ENCODE data around the gene DVL1. TPM values are rescaled to one million over a fixed set of nuclear protein-coding genes. Genes with fewer than 3 reads are reported as not detected.

The DVL1 gene
- 10 to 100 TPM; 64.4 to 87.4 (median 66.3) TPM for total RNA-seq
- 70.0 TPM for polyA plus RNA-seq
- long read RNA-seq, donor 1, transcript DVL1-201 (15 exons, 3,239 nt) = minor isoform, 14 of 225 reads
- long read RNA-seq, donor 1, transcript DVL1-202 (15 exons, 2,926 nt) = major isoform, 126 of 225 reads
- long read RNA-seq, donor 1, partial matches to known transcripts = 30 of 225 reads
- long read RNA-seq, donor 1, other reads (novel, unspliced or antisense) = 55 of 225 reads
- long read RNA-seq, donor 2, transcript DVL1-202 (15 exons, 2,926 nt) = major isoform, 126 of 190 reads
- long read RNA-seq, donor 2, transcript DVL1-201 (15 exons, 3,239 nt) = minor isoform, 17 of 190 reads
- long read RNA-seq, donor 2, partial matches to known transcripts = 23 of 190 reads
- long read RNA-seq, donor 2, other reads (novel, unspliced or antisense) = 24 of 190 reads
- long read RNA-seq, donor 3, transcript DVL1-202 (15 exons, 2,926 nt) = major isoform, 5 of 33 reads
- long read RNA-seq, donor 3, partial matches to known transcripts = 9 of 33 reads
- long read RNA-seq, donor 3, other reads (novel, unspliced or antisense) = 17 of 33 reads
- long read RNA-seq, donor 4, transcript DVL1-202 (15 exons, 2,926 nt) = major isoform, 93 of 145 reads
- long read RNA-seq, donor 4, transcript DVL1-201 (15 exons, 3,239 nt) = minor isoform, 9 of 145 reads
- long read RNA-seq, donor 4, partial matches to known transcripts = 18 of 145 reads
- long read RNA-seq, donor 4, other reads (novel, unspliced or antisense) = 25 of 145 reads

DNA sequence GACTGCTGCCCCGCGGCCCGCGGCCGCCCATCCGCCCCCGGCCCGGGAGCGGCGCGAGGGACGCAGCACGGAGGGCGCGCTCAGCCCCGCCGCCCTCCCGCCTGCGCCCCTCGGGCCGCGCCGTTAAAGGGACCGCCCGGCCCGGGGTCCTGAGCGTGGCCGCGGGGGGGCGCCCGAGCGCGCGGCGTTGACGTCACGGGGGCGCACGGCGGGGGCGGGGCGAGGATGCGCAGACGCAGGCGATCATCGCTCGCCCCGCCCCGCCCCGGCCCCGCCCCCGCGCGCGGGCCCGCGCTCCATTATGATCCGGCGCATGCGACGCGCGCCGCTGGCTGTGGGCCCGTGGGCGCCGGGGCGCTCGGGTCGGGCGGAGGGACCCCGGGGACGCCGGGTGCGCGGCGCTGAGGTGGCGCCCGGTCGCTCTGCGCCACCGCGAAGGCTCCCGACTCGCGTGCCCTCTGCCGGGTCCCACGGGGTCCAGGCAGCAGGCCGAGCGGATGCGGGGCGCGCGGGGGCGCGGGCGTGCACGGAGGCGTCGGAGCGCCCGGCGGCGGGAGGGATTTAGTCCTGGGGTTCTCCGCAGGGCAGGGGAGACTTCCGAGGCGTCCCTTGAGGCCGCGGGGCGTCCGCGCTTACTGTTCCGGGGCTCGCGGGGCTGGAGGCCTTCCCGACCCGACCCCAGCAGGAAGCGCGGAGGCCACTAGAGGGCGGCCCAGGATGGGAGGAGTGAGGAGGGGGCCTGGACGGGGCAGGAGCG lies at the start of gene DVL1:
TSS of gene DVL1 (minus strand) at position 163 of the 757 bp plus-strand sequence. CDS start 353 bp downstream, outside the sequence.
- DNase-seq (peak; percentile 75 to 91 (median 88)), ATAC-seq (peak; percentile 18 to 21)
- peak within 1 kb of the TSS; percentile 88 for H3K4me3 ChIP-seq (ENCODE audit: low read length)
- no peaks in the 10 kb centered on the region for H3K9me3 ChIP-seq (ENCODE audit: control insufficient read depth, low read length)
- H3K27me3 ChIP-seq (ENCODE audit: control insufficient read depth, insufficient read depth) = no peaks in the 10 kb centered on the region
- intact Hi-C loops (cut with DNase I) = no loop called here
- no peaks in the 10 kb centered on the region for H3K4me1 ChIP-seq (ENCODE audit: control insufficient read depth, insufficient read depth, low read length)
- 1% methylated on average over 122 of the region's 122 CpGs for WGBS
- peak within 1 kb of the TSS; percentile 51 for H3K27ac ChIP-seq (ENCODE audit: low read length)

GRCh38 chr1:1398677-1399186 lies 49.5 kb upstream of the DVL1 start:
- H3K4me1 ChIP-seq (ENCODE audit: control insufficient read depth, insufficient read depth, low read length) = peaks cover 7% of the 10 kb centered on the region
- intact Hi-C loops (cut with DNase I) = no loop called here
- H3K9me3 ChIP-seq (ENCODE audit: control insufficient read depth, low read length) = no peaks in the 10 kb centered on the region
- H3K27me3 ChIP-seq (ENCODE audit: control insufficient read depth, insufficient read depth) = no peaks in the 10 kb centered on the region
- 1% methylated on average over 54 of the region's 54 CpGs for WGBS
- peak in 1 of 2 donors; percentile 1 for ATAC-seq
- H3K27ac ChIP-seq (ENCODE audit: low read length) = peak overlapping the region; percentile 82
- DNase-seq = peak in 1 of 3 donors; percentile 71
- peak overlapping the region; percentile 92 for H3K4me3 ChIP-seq (ENCODE audit: low read length)

GRCh38 chr1:1397839-1398523 lies 48.8 kb upstream of the DVL1 start:
- no peak overlapping the region for H3K27ac ChIP-seq (ENCODE audit: low read length)
- 46% methylated on average over 19 of the region's 19 CpGs for WGBS
- ATAC-seq (no peak), DNase-seq (peak; percentile 29 to 53 (median 45))
- intact Hi-C loops (cut with DNase I) = no loop called here
- peaks cover 7% of the 10 kb centered on the region for H3K4me1 ChIP-seq (ENCODE audit: control insufficient read depth, insufficient read depth, low read length)
- peak overlapping the region; percentile 92 for H3K4me3 ChIP-seq (ENCODE audit: low read length)
- H3K27me3 ChIP-seq (ENCODE audit: control insufficient read depth, insufficient read depth) = no peaks in the 10 kb centered on the region
- no peaks in the 10 kb centered on the region for H3K9me3 ChIP-seq (ENCODE audit: control insufficient read depth, low read length)

DNA sequence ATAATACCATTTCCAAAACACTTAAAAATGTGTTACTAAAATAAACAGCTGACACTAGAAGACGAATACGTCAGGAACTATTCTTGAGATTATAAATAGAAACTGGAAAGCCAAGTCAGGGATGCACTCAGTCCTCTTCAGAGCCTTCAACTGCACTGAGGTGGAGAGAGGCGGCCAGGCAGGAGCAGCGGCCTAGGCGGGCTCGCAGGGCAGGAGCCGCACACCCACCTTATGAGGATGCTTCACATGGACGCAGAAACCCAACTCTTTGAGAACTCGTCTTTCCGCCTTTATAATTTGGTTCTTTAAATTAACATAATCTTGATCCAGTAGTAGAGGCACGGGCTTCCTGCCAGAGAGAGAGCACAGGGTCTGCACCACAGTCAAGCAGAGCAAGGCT lies 45.9 kb upstream of the DVL1 start:
- H3K27me3 ChIP-seq (ENCODE audit: control insufficient read depth, insufficient read depth) = no peaks in the 10 kb centered on the region
- intact Hi-C loops (cut with DNase I) = no loop called here
- no peak overlapping the region for H3K4me3 ChIP-seq (ENCODE audit: low read length)
- peaks cover 7% of the 10 kb centered on the region for H3K4me1 ChIP-seq (ENCODE audit: control insufficient read depth, insufficient read depth, low read length)
- ATAC-seq (no peak), DNase-seq (peak in 2 of 3 donors; percentile 30 to 37)
- no peaks in the 10 kb centered on the region for H3K9me3 ChIP-seq (ENCODE audit: control insufficient read depth, low read length)
- WGBS = 81% methylated on average over 11 of the region's 11 CpGs
- no peak overlapping the region for H3K27ac ChIP-seq (ENCODE audit: low read length)

DNA sequence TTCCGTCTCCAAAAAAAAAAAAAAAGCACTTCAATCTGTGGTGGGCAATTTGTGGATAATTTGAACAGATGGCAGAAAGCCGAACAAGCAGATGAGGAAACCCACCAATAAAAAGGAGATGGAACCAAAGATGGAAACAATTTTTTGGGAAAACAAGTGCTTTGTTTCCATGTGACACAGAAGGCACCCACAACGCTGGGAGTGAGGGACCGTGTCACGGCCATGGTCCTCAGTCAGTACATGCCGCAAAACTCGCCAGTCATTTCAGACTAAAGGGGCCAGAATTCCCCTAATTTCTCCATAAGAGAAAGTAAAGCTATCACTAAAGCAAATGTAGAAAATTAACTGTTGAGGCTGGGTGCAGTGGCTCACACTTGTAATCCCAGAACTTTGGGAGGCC lies 44.9 kb upstream of the DVL1 start:
- ATAC-seq (no peak), DNase-seq (peak in 2 of 3 donors; percentile 9 to 11)
- no peaks in the 10 kb centered on the region for H3K9me3 ChIP-seq (ENCODE audit: control insufficient read depth, low read length)
- H3K4me3 ChIP-seq (ENCODE audit: low read length) = no peak overlapping the region
- peaks cover 7% of the 10 kb centered on the region for H3K4me1 ChIP-seq (ENCODE audit: control insufficient read depth, insufficient read depth, low read length)
- no peak overlapping the region for H3K27ac ChIP-seq (ENCODE audit: low read length)
- no peaks in the 10 kb centered on the region for H3K27me3 ChIP-seq (ENCODE audit: control insufficient read depth, insufficient read depth)
- intact Hi-C loops (cut with DNase I) = no loop called here
- WGBS = 95% methylated on average over 7 of the region's 7 CpGs

GRCh38 chr1:1393428-1393827 lies 44.2 kb upstream of the DVL1 start:
- H3K9me3 ChIP-seq (ENCODE audit: control insufficient read depth, low read length) = no peaks in the 10 kb centered on the region
- intact Hi-C loops (cut with DNase I) = no loop called here
- H3K27ac ChIP-seq (ENCODE audit: low read length) = no peak overlapping the region
- H3K4me1 ChIP-seq (ENCODE audit: control insufficient read depth, insufficient read depth, low read length) = peaks cover 7% of the 10 kb centered on the region
- WGBS = 94% methylated on average over 11 of the region's 11 CpGs
- H3K4me3 ChIP-seq (ENCODE audit: low read length) = no peak overlapping the region
- no peak for ATAC-seq
- H3K27me3 ChIP-seq (ENCODE audit: control insufficient read depth, insufficient read depth) = no peaks in the 10 kb centered on the region
- peak in 2 of 3 donors; percentile 28 to 31 for DNase-seq

- no peak overlapping the region for H3K4me3 ChIP-seq (ENCODE audit: low read length)
- ATAC-seq (no peak), DNase-seq (peak in 2 of 3 donors; percentile 3 to 27)
- 86% methylated on average over 4 of the region's 4 CpGs for WGBS
- peaks cover 5% of the 10 kb centered on the region for H3K4me1 ChIP-seq (ENCODE audit: control insufficient read depth, insufficient read depth, low read length)
- no peak overlapping the region for H3K27ac ChIP-seq (ENCODE audit: low read length)
- H3K9me3 ChIP-seq (ENCODE audit: control insufficient read depth, low read length) = no peaks in the 10 kb centered on the region
- intact Hi-C loops (cut with DNase I) = no loop called here
- no peaks in the 10 kb centered on the region for H3K27me3 ChIP-seq (ENCODE audit: control insufficient read depth, insufficient read depth)
These were observed 43.8 kb upstream of the DVL1 start for GRCh38 chr1:1393014-1393413.

- Histone ChIP-seq H3K27ac (ENCODE audit: low read length) (no peak overlapping the region), H3K4me1 (ENCODE audit: control insufficient read depth, insufficient read depth, low read length) (no peaks in the 10 kb centered on the region), H3K4me3 (ENCODE audit: low read length) (no peak overlapping the region), H3K27me3 (ENCODE audit: control insufficient read depth, insufficient read depth) (no peaks in the 10 kb centered on the region), H3K9me3 (ENCODE audit: control insufficient read depth, low read length) (no peaks in the 10 kb centered on the region)
- intact Hi-C loops (cut with DNase I) = no loop called here
- WGBS = 72% methylated on average over 12 of the region's 12 CpGs
- ATAC-seq = no peak
- peak in 2 of 3 donors; percentile 34 to 38 for DNase-seq
These were observed 42.0 kb upstream of the DVL1 start for GRCh38 chr1:1391225-1391624.

DNA sequence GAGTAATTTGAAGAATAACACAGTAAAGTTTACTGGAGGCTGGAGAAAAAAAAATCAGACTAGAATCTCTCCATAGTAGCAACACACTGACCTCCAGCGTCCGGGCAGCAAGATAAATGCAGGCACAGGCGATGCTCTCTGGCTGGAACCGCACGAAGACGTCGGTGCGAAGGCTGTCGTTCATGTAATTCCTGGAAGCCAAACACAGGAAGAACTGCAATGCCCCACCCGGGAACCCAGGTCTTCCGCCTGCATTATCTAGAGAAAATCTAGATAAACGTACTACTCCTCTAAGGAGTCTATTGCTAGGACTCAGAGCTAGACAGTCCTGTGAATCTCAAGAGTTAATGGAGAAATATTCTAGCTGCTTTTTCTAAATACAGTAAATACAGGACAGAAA lies 41.5 kb upstream of the DVL1 start:
- Histone ChIP-seq H3K27me3 (ENCODE audit: control insufficient read depth, insufficient read depth) (no peaks in the 10 kb centered on the region), H3K9me3 (ENCODE audit: control insufficient read depth, low read length) (no peaks in the 10 kb centered on the region), H3K4me3 (ENCODE audit: low read length) (no peak overlapping the region), H3K27ac (ENCODE audit: low read length) (no peak overlapping the region), H3K4me1 (ENCODE audit: control insufficient read depth, insufficient read depth, low read length) (no peaks in the 10 kb centered on the region)
- intact Hi-C loops (cut with DNase I) = no loop called here
- no peak for ATAC-seq
- DNase-seq = peak in 2 of 3 donors; percentile 21 to 25
- WGBS = 66% methylated on average over 12 of the region's 12 CpGs

DNA sequence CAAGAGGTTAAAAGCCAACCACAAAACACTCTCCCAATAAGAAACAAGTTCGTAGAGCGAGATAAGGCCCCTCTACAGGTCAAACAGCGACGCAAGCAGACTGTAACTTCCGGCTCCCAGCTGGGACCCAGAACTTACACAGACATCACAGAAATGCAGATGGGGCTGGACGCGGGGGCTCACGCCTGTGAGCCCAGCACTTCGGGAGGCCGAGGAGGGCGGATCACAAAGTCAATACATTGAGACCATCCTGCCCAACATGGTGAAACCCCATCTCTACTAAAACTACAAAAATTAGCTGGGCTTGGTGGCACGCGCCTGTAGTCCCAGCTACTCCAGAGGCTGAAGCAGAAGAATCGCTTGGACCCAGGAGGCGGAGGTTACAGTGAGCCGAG lies 38.9 kb upstream of the DVL1 start:
- H3K27me3 ChIP-seq (ENCODE audit: control insufficient read depth, insufficient read depth) = no peaks in the 10 kb centered on the region
- H3K9me3 ChIP-seq (ENCODE audit: control insufficient read depth, low read length) = no peaks in the 10 kb centered on the region
- no peak overlapping the region for H3K27ac ChIP-seq (ENCODE audit: low read length)
- intact Hi-C loops (cut with DNase I) = no loop called here
- ATAC-seq (no peak), DNase-seq (peak in 2 of 3 donors; percentile 21 to 22)
- H3K4me3 ChIP-seq (ENCODE audit: low read length) = no peak overlapping the region
- WGBS = 94% methylated on average over 16 of the region's 16 CpGs
- no peaks in the 10 kb centered on the region for H3K4me1 ChIP-seq (ENCODE audit: control insufficient read depth, insufficient read depth, low read length)
